Kidney (tissue), 14 donors: Measurements from ENCODE around the gene SOCS7. TPM values are rescaled to one million over a fixed set of nuclear protein-coding genes. Genes with fewer than 3 reads are reported as not detected.
A peak's percentile ranks its signal among the peaks of the same experiment; 100 is the strongest.

Experiments used
- DNase-seq, 5 donors: peaks; one replicate each; pipeline ENCODE4 v3.0.0-alpha.2; 2013 to 2020
- FAIRE-seq: peaks from 2 replicates; lab custom pipeline; 2012; peaks lifted over from hg19 to GRCh38; lab: Jason Lieb, UNC
- H3K27ac ChIP-seq, 2 donors: one replicate each; pipeline ENCODE4 v1.7.0; 2013; ENCODE audit warnings: low read depth in 2 of 2, low read length in 2 of 2, inconsistent platforms in 1 of 2
- H3K27me3 ChIP-seq: one replicate; pipeline ENCODE4 v1.7.1; 2013; ENCODE audit warnings: low read length, inconsistent platforms; ENCODE audit not compliant: control insufficient read depth, insufficient read depth
- H3K36me3 ChIP-seq, 3 donors: one replicate each; pipeline versions ENCODE4 v1.7.0 to v1.7.1; 2013; ENCODE audit warnings: low read length in 3 of 3, control low read depth in 1 of 3, inconsistent platforms in 1 of 3; ENCODE audit not compliant: insufficient read depth in 3 of 3, control insufficient read depth in 2 of 3
- H3K4me1 ChIP-seq, 3 donors: one replicate each; pipeline versions ENCODE4 v1.7.0 to v1.7.1; 2013; ENCODE audit warnings: low read length in 3 of 3, inconsistent platforms in 1 of 3, low read depth in 1 of 3; ENCODE audit not compliant: control insufficient read depth in 2 of 3, insufficient read depth in 2 of 3
- H3K4me3 ChIP-seq, 3 donors: one replicate each; pipeline versions ENCODE4 v1.7.0 to v1.8.1; 2013; ENCODE audit warnings: low read length in 3 of 3, control low read depth in 1 of 3, inconsistent platforms in 1 of 3
- H3K9ac ChIP-seq, 3 donors: one replicate each; pipeline versions ENCODE4 v1.7.0 to v1.7.1; 2013; ENCODE audit warnings: low read length in 3 of 3, control low read depth in 1 of 3, inconsistent platforms in 1 of 3
- H3K9me3 ChIP-seq, 3 donors: one replicate each; pipeline versions ENCODE4 v1.7.0 to v1.7.1; 2013; ENCODE audit warnings: low read length in 3 of 3, control low read depth in 1 of 3, inconsistent platforms in 1 of 3; ENCODE audit not compliant: control insufficient read depth in 2 of 3, insufficient read depth in 1 of 3
- intact Hi-C: fragments of 100-400 bp; cut with DNase I; formaldehyde crosslinking; loops from one replicate; pipeline ENCODE4 v1.11.1; 2022
- polyA plus RNA-seq: library from polyadenylated mRNA; stranded (reverse); fragments of 350-450 nt; fragmentation: Illumina TruSeq; extraction: RNeasy Lipid Tissue Mini Kit (QIAGEN cat#74804); gene quantifications from one replicate; pipeline ENCODE4 v1.2.3, GENCODE V29; 2014; ENCODE audit warnings: low read depth, low replicate concordance; ENCODE audit not compliant: insufficient read depth
- total RNA-seq: library from RNA; stranded (reverse); fragmentation: NEBNext Ultra II Directional; extraction: Animal tissue kit (Norgen Biotek cat#: 25700); gene quantifications from one replicate; pipeline ENCODE4 v1.2.1, GENCODE V29; 2021
- TF ChIP-seq, protein P1 (sequence below): IDR thresholded peaks from 3 replicates; pipeline ENCODE4 v1.5.1; 2012; ENCODE audit warnings: mild to moderate bottlenecking, moderate library complexity, borderline replicate concordance; ENCODE audit not compliant: insufficient read depth; ENCODE audit errors: extremely low read depth
- donor health status: control.
- donor health status: control.
- donor health status: control.
- donor health status: control.
- donor health status: control.
- donor health status: DM: yes; HTN: yes; CAD: no.
- donor health status: Normal renal cell carcinoma (clear cell type).

Gene SOCS7
- total and polyA plus RNA-seq, 2 donors from 2014 or later: 2.7 to 18.7 TPM

DNA sequence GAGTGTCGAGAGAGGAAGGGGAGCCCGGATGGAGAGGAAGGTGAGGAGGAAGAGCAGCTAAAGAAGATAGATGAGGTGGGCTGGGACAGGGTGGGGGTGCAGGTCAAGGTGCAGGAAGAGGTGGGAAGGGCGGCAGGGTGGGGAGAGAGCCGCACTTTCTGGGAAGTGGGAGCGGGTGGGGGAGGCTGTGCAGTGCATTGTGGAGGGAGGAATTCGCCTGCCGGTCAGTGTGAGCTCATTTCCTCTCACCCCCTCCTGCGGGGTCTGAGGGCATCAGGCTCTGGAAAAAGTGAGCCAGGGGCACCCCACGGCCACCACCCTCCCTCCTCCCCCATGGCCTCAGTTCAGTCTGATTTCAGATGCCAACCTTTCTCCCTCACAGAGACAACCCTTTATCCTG, 74.1 kb downstream of the SOCS7 start:
- Histone ChIP-seq H3K36me3 (no peaks in the 10 kb centered on the region), H3K27ac (peak overlapping the region; percentile 33 to 64), H3K9me3 (no peaks in the 10 kb centered on the region), H3K27me3 (no peaks in the 10 kb centered on the region), H3K9ac (no peak overlapping the region), H3K4me1 (peaks cover 0 to 10% (median 0%) of the 10 kb centered on the region in 3 donors), H3K4me3 (no peak overlapping the region)
- FAIRE-seq (no peak), DNase-seq (peak in 1 of 5 donors; percentile 55)
- intact Hi-C loops: no loop called here
- TF ChIP-seq, protein P1, sequence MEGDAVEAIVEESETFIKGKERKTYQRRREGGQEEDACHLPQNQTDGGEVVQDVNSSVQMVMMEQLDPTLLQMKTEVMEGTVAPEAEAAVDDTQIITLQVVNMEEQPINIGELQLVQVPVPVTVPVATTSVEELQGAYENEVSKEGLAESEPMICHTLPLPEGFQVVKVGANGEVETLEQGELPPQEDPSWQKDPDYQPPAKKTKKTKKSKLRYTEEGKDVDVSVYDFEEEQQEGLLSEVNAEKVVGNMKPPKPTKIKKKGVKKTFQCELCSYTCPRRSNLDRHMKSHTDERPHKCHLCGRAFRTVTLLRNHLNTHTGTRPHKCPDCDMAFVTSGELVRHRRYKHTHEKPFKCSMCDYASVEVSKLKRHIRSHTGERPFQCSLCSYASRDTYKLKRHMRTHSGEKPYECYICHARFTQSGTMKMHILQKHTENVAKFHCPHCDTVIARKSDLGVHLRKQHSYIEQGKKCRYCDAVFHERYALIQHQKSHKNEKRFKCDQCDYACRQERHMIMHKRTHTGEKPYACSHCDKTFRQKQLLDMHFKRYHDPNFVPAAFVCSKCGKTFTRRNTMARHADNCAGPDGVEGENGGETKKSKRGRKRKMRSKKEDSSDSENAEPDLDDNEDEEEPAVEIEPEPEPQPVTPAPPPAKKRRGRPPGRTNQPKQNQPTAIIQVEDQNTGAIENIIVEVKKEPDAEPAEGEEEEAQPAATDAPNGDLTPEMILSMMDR: no peak

DNA sequence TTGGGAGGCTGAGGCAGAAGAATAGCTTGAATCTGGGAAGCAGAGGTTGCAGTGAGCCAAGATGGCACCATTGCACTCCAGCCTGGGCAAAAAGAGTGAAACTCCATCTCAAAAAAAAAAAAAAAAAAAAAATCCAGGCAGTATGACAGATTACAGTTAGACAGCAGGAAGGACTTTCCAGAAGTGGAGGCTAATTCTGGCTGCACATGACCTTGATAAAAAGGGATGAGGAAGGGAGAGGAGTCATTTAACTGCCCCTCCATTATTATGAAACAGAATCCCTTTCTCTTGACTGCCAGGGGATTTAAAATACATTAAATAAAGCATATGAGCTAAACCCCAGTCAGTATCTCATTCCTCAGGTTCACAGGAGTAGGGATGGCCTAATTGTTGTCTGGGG, 74.8 kb downstream of the SOCS7 start:
- H3K4me3 ChIP-seq: no peak overlapping the region
- FAIRE-seq: no peak
- TF ChIP-seq, protein P1: no peak
- H3K9me3 ChIP-seq: no peaks in the 10 kb centered on the region
- H3K36me3 ChIP-seq: no peaks in the 10 kb centered on the region
- peaks cover 0 to 7% (median 0%) of the 10 kb centered on the region in 3 donors for H3K4me1 ChIP-seq
- H3K9ac ChIP-seq: no peak overlapping the region
- H3K27ac ChIP-seq: no peak overlapping the region
- intact Hi-C loops: no loop called here
- no peak for DNase-seq
- H3K27me3 ChIP-seq: no peaks in the 10 kb centered on the region

DNA sequence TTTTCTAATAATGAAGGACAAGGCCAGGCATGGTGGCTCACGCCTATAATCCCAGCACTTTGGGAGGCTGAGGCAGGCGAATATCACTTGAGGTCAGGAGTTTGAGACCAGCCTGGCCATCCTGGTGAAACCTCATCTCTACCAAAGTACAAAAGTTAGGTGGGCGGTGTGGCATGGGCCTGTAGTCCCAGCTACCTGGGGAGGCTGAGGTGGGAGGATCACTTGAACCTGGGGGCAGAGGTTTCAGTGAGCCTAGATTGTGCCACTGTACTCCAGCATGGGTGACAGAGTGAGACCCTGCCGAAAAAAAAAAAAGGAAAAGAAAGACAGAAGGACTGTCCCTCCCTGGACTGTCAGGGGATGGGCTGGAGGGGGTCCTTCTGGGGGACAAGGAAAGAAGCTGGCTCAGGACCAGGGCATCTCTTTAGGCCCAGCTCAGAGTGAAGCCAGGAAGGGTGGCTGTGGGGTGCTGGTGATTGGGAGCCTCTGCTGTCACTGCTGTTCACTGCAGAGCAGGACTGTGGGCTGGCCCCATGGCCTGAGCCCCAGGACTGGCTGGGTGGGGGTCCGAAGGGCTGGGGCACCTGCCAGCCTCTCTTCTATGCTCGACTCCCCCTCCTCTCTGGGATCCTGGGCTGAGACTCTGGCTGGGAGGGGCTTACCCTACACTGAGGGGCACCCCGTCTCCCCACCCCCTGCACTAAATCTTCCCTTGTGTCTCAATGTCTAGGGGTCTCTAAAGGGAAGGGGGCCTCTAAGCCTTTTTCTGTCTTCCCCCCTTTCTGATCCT, 75.7 kb downstream of the SOCS7 start:
- no peak for DNase-seq
- H3K27ac ChIP-seq: peak overlapping the region in 1 of 2 donors; percentile 81

More for the DNA sequence above, 75.7 kb downstream of the SOCS7 start:
- Histone ChIP-seq H3K27me3 (no peaks in the 10 kb centered on the region), H3K9ac (peak overlapping the region; percentile 51 to 75 (median 68)), H3K9me3 (no peaks in the 10 kb centered on the region), H3K4me1 (peaks cover 0 to 7% (median 0%) of the 10 kb centered on the region in 3 donors), H3K4me3 (peak overlapping the region; percentile 56 to 68 (median 56)), H3K36me3 (no peaks in the 10 kb centered on the region)
- intact Hi-C loops: no loop called here
- TF ChIP-seq, protein P1: no peak
- FAIRE-seq: no peak
